Inferior parietal cortex (tissue), 1 donor: Measurements from ENCODE around the gene ADSS2.
"Not testable (repeated sequence)": the region's sequence is repeated elsewhere in the genome, so short reads cannot be mapped to it uniquely, and the experiment has no call there.

Experiments
- DNase-seq: peaks from one replicate; pipeline ENCODE4 v3.0.0-alpha.2; 2016; ENCODE audit errors: extremely low spot score

ADSS2 gene

DNA sequence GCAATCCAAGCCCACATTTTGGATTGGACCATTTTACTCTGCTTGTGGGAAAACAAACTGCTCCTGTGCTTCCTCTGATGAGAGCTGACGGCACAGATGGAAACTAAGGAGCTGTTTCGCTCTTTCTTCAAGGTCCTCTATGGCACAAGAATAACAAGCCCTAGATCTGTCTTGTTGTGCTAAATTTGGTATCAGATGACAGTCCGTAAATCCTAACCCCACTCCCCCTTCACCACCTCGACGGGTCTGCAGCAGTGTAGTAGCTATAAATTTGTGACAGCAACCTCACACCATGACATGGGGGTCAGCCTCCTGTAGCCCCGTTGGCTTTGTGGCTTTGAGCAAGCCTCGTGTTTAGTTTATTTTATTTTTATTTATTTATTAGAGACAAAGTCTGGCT, 85.9 kb downstream of the ADSS2 start:
- no peak for DNase-seq

DNA sequence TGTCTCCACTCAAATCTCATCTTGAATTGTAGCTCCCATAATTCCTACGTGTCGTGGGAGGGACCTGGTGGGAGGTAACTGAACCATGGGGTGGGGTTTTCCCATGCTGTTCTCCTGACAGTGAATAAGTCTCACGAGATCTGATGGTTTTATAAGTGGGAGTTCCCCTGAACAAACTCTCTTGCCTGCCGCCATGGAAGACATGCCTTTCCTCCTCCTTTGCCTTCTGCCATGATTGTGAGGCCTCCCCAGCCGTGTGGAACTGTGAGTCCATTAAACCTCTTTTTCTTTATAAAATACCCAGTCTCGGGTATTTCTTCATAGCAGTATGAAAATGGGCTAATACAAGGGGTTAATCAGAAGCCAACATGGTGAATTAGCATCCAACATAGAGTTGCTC, 86.4 kb downstream of the ADSS2 start:
- not testable (repeated sequence) for DNase-seq

DNA sequence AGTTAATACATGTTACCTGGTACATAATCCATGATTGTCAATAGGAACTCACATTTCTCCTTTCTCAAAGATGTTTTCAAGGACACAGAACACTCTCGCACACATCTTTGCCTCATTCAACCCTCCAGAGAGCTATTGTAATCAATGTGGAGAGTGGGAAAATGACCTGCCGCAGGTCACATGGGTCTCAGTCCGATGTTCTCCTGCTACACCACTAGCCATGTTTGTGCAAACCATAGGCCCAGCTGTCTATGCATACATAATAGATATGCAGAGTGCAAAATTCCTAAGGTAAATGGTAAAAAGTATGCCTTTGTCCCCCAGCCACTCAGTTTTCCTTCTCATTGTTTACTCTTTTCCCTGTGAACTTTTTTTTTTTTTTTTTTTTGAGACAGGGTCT, 89.2 kb downstream of the ADSS2 start:
- no peak for DNase-seq

DNA sequence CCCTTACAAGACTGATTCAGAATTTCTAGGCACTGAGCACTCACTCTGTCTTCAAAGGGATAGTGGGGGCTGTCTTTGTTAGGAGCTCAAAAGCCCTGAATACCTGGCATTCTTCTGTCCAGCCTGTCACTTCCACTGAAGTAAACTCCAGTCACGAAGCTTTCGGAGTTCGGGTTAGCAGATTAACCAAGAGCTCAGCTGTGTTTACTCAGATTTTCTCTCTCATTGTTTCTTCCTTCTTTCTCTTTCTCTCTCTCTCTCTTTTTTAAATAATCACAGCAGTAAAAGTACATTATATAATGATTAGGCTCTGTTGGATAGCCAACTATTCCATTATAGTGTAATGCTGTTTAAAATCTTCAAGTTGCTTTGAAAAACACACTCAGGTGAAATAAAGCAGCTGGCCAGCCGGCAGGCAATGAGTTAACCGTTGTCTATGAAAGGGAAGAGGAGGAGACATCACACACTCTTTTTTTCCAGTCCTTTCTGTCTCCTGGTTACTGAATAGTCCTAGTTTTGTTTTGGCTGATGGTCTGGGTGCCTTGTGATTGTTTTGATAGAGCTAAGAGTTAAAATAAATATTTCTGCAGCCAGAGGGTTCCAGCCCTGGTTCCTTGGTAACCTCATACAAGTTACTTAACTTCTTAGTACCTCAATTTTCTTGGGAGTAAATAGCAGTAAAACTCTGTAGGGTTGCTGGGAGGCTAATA, 89.8 kb downstream of the ADSS2 start:
- DNase-seq = no peak
